Activated CD8-positive, alpha-beta T cell treated with anti-CD3 and anti-CD28 coated beads for 36 hours (primary cell): ENCODE data around the gene C16orf74. TPM values are rescaled to one million over a fixed set of nuclear protein-coding genes. Genes with fewer than 3 reads are reported as not detected.

Experiments
- ATAC-seq: fragments of 200-7000 bp; cut with Tn5 transposase; one replicate; pipeline ENCODE4 v1.10.0; 2021; ENCODE audit warnings: mild to moderate bottlenecking, moderate library complexity
- CTCF ChIA-PET: fragments of 350-600 bp; sonication (Branson Sonifier 250); formaldehyde crosslinking; loops from one replicate; lab custom pipeline; 2021; ENCODE audit warnings: antibody characterized with exemption; lab: Charles Lee
- POLR2A ChIA-PET: fragments of 350-600 bp; sonication (Branson Sonifier 250); formaldehyde crosslinking; loops from one replicate; lab custom pipeline; 2021; ENCODE audit warnings: antibody characterized with exemption; lab: Charles Lee
- DNase-seq: peaks from one replicate; pipeline ENCODE4 v3.0.0-alpha.2; 2020
- H3K27ac Mint-ChIP-seq: one replicate; pipeline ENCODE4 v1.8.0; 2021; ENCODE audit warnings: mild to moderate bottlenecking, mixed read lengths
- H3K27me3 Mint-ChIP-seq: one replicate; pipeline ENCODE4 v1.8.0; 2021; ENCODE audit warnings: mixed read lengths
- H3K36me3 Mint-ChIP-seq: one replicate; pipeline ENCODE4 v1.8.0; 2021; ENCODE audit warnings: low read depth, mixed read lengths
- H3K4me1 Mint-ChIP-seq: one replicate; pipeline ENCODE4 v1.8.0; 2021; ENCODE audit warnings: low read depth, mixed read lengths
- H3K4me3 Mint-ChIP-seq: one replicate; pipeline ENCODE4 v1.8.0; 2021; ENCODE audit warnings: mild to moderate bottlenecking, moderate library complexity, mixed read lengths
- H3K9me3 Mint-ChIP-seq: one replicate; pipeline ENCODE4 v1.8.0; 2021; ENCODE audit warnings: mixed read lengths
- CTCF ChIP-seq: fragments of 200-600 bp; IDR thresholded peaks from one replicate; pipeline ENCODE4 v1.8.0; 2022; ENCODE audit warnings: antibody characterized with exemption, mild to moderate bottlenecking
- intact Hi-C: fragments of 100-400 bp; cut with micrococcal nuclease; formaldehyde crosslinking; loops from one replicate; pipeline ENCODE4 v1.10.0; 2022
- total RNA-seq, 2 experiments: library from RNA; stranded (reverse); gene quantifications; one replicate each; pipeline ENCODE4 v1.2.3, GENCODE V29; 2021

Gene C16orf74
- total RNA-seq, 2 experiments from 2014 or later = 1.1 to 1.4 TPM

DNA sequence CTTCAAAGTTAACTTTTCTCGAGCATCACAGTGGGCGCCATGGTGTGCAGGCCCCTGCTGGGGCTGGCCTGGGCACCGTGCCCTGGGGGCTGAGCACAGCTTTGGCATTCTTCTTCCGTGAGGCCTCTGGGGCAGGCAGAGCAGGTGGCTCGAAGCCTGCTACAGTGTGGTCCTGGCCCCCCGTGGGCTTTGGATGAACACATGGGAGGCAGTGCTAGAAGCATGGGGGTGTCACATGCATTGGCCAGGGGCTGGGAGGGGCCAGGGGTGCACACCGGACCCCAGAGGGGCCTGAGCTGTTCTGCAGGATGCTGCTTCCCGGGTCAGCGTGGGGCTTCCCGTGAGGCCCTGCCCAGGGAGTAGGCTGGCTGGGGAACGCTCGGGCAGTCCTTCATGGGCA is 12.1 kb upstream of the C16orf74 start:
- Mint-ChIP-seq H3K27ac (no peak overlapping the region), H3K36me3 (no peaks in the 10 kb centered on the region), H3K4me1 (peaks cover 8% of the 10 kb centered on the region), H3K9me3 (no peaks in the 10 kb centered on the region), H3K27me3 (peaks cover 20% of the 10 kb centered on the region), H3K4me3 (no peak overlapping the region)
- POLR2A ChIA-PET = no interaction called here
- TF ChIP-seq CTCF = no peak
- intact Hi-C loops = no loop called here
- ATAC-seq (no peak), DNase-seq (no peak)
- CTCF ChIA-PET = no interaction called here

GRCh38 chr16:85761861-85762260 is 11.0 kb upstream of the C16orf74 start:
- intact Hi-C loops = no loop called here
- no peak for ATAC-seq
- Mint-ChIP-seq H3K4me1 (peaks cover 15% of the 10 kb centered on the region), H3K27me3 (peaks cover 21% of the 10 kb centered on the region), H3K36me3 (no peaks in the 10 kb centered on the region), H3K9me3 (no peaks in the 10 kb centered on the region), H3K4me3 (no peak overlapping the region), H3K27ac (no peak overlapping the region)
- POLR2A ChIA-PET = no interaction called here
- TF ChIP-seq CTCF = no peak
- DNase-seq = no peak
- CTCF ChIA-PET = no interaction called here

GRCh38 chr16:85759631-85760419 is 8.9 kb upstream of the C16orf74 start:
- no peaks in the 10 kb centered on the region for H3K9me3 Mint-ChIP-seq
- peaks cover 20% of the 10 kb centered on the region for H3K4me1 Mint-ChIP-seq
- peaks cover 22% of the 10 kb centered on the region for H3K27me3 Mint-ChIP-seq
- H3K36me3 Mint-ChIP-seq = no peaks in the 10 kb centered on the region
- H3K27ac Mint-ChIP-seq = no peak overlapping the region
- POLR2A ChIA-PET = interaction anchor here (0.6 to 1.4 kb wide), 2 partner anchors 12 to 1726 kb away, joined by 3 read pairs; no protein-coding TSS in a partner anchor
- TF ChIP-seq CTCF = peak; percentile 57
- CTCF ChIA-PET = interaction anchor here (0.7 to 1.8 kb wide), 13 partner anchors 13 to 264 kb away, joined by 3 to 4 read pairs (median 3); no protein-coding TSS in a partner anchor
- peak; percentile 65 for ATAC-seq
- intact Hi-C loops = no loop called here
- no peak overlapping the region for H3K4me3 Mint-ChIP-seq
- peak; percentile 59 for DNase-seq

- ChIA-PET POLR2A (interaction anchor here (1.4 kb wide), 1 partner anchor 12 kb away, joined by 3 read pairs; no protein-coding TSS in a partner anchor), CTCF (interaction anchor here (0.9 to 1.8 kb wide), 7 partner anchors 15 to 142 kb away, joined by 3 to 4 read pairs (median 4); no protein-coding TSS in a partner anchor)
- H3K27ac Mint-ChIP-seq = no peak overlapping the region
- no peak for TF ChIP-seq CTCF
- intact Hi-C loops = no loop called here
- H3K36me3 Mint-ChIP-seq = no peaks in the 10 kb centered on the region
- H3K27me3 Mint-ChIP-seq = peaks cover 22% of the 10 kb centered on the region
- no peaks in the 10 kb centered on the region for H3K9me3 Mint-ChIP-seq
- DNase-seq (no peak), ATAC-seq (no peak)
- H3K4me1 Mint-ChIP-seq = peaks cover 20% of the 10 kb centered on the region
- no peak overlapping the region for H3K4me3 Mint-ChIP-seq
Measured at GRCh38 chr16:85759136-85759535, 8.2 kb upstream of the C16orf74 start.

DNA sequence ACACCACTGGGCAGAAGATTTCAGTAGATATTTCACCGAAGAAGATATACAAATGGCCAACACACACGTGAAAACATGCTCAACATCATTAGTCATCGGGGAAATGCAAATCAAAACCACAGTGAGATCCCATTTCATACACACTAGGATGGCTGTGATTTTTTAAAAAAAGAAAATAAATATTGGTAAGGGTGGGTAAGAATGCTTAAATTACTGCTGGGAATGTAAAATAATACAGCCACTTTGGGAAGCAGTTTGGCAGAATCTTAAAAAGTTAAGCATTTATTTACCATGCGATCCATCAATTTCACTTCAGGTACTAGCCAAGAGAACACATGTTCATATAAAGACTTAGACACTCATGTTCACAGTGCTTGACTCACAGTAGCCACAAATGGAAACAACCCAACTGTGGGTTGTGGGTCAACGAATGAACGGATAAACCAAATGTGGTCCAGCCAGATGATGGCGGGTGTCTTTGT is 6.5 kb upstream of the C16orf74 start:
- TF ChIP-seq CTCF = no peak
- Mint-ChIP-seq H3K4me1 (peaks cover 20% of the 10 kb centered on the region), H3K4me3 (no peak overlapping the region), H3K27me3 (peaks cover 33% of the 10 kb centered on the region), H3K9me3 (no peaks in the 10 kb centered on the region), H3K36me3 (no peaks in the 10 kb centered on the region), H3K27ac (no peak overlapping the region)
- peak; percentile 64 for DNase-seq
- peak; percentile 41 for ATAC-seq
- intact Hi-C loops = no loop called here
- CTCF ChIA-PET = no interaction called here
- POLR2A ChIA-PET = no interaction called here
